Ishikawa (cell line): Measurements from ENCODE around the gene MRPL37.

Experiments
- CEBPB ChIP-seq: IDR thresholded peaks from 2 replicates; pipeline ENCODE4 v1.6.1; 2012
- CREB1 ChIP-seq: IDR thresholded peaks from 2 replicates; pipeline ENCODE4 v1.6.1; 2012; ENCODE audit warnings: low read depth
- EGR1 ChIP-seq: IDR thresholded peaks from 2 replicates; pipeline ENCODE4 v1.6.1; 2012
- EP300 ChIP-seq: IDR thresholded peaks from 2 replicates; pipeline ENCODE4 v1.6.1; 2012; ENCODE audit warnings: borderline replicate concordance
- FOXM1 ChIP-seq: IDR thresholded peaks from 2 replicates; pipeline ENCODE4 v1.6.1; 2012; ENCODE audit warnings: low read depth, borderline replicate concordance
- NFIC ChIP-seq: IDR thresholded peaks from 2 replicates; pipeline ENCODE4 v1.6.1; 2012
- RAD21 ChIP-seq: IDR thresholded peaks from 2 replicates; pipeline ENCODE4 v1.6.1; 2012; ENCODE audit warnings: low read depth
- TAF1 ChIP-seq: IDR thresholded peaks from 2 replicates; pipeline ENCODE4 v1.6.1; 2012; ENCODE audit warnings: low read depth, mild to moderate bottlenecking
- TCF12 ChIP-seq: IDR thresholded peaks from 2 replicates; pipeline ENCODE4 v1.6.1; 2012; ENCODE audit warnings: low read depth
- TEAD4 ChIP-seq: IDR thresholded peaks from 2 replicates; pipeline ENCODE4 v1.6.1; 2012
- YY1 ChIP-seq: IDR thresholded peaks from 2 replicates; pipeline ENCODE4 v1.6.1; 2012; ENCODE audit warnings: low read depth
- ZBTB7A ChIP-seq: IDR thresholded peaks from 2 replicates; pipeline ENCODE4 v1.6.1; 2012; ENCODE audit warnings: low read depth
- TF ChIP-seq, protein P1 (sequence below): IDR thresholded peaks from 2 replicates; pipeline ENCODE4 v1.6.1; 2012; ENCODE audit warnings: low read depth, mild to moderate bottlenecking
- TF ChIP-seq, protein P2 (sequence below): IDR thresholded peaks from 2 replicates; pipeline ENCODE4 v1.6.1; 2012
- TF ChIP-seq, protein P3 (sequence below): IDR thresholded peaks from 2 replicates; pipeline ENCODE4 v1.6.1; 2012

Gene MRPL37

DNA sequence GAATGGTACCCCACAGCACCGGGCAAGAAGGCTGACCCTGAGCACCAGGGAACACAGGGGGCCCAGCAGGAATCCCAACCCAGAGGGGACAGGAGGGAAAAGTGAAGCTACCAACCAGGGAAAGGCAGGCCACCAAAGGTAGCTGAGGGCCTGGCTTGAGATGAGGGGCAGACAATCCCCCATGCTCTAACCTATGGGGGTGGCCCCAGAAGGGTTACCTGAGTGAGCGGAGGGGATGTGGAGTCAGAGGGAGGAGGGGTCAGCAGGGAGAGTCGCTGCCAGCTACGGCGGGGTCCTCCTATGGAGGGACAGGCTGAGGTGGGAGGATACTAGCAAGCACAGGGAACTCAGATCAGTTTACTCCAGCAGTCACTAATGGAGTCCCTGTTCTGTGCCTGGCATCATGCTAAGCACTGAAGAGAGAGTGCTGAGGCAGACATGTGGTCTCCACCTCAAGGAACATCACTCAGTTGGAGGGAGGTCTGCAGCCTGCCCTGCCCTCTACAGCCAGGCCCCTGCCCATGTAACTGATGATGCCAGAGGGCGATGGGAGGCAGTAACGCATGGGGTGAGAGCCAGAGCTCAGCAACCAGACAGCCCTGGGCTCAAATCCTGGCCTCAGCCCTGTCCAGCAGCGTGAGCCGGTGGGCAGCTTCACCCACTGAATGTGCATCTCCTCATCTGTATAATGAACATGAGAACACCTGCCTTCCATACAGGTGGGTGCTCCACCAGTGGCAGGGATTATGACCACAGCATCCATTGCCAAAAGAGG lies 21.5 kb upstream of the MRPL37 start:
- TF ChIP-seq ZBTB7A (no peak), NFIC (no peak), FOXM1 (no peak), TEAD4 (no peak), TCF12 (no peak), TAF1 (no peak), YY1 (no peak), EGR1 (no peak), CEBPB (no peak), EP300 (no peak), RAD21 (no peak), CREB1 (no peak)
- TF ChIP-seq, protein P1, sequence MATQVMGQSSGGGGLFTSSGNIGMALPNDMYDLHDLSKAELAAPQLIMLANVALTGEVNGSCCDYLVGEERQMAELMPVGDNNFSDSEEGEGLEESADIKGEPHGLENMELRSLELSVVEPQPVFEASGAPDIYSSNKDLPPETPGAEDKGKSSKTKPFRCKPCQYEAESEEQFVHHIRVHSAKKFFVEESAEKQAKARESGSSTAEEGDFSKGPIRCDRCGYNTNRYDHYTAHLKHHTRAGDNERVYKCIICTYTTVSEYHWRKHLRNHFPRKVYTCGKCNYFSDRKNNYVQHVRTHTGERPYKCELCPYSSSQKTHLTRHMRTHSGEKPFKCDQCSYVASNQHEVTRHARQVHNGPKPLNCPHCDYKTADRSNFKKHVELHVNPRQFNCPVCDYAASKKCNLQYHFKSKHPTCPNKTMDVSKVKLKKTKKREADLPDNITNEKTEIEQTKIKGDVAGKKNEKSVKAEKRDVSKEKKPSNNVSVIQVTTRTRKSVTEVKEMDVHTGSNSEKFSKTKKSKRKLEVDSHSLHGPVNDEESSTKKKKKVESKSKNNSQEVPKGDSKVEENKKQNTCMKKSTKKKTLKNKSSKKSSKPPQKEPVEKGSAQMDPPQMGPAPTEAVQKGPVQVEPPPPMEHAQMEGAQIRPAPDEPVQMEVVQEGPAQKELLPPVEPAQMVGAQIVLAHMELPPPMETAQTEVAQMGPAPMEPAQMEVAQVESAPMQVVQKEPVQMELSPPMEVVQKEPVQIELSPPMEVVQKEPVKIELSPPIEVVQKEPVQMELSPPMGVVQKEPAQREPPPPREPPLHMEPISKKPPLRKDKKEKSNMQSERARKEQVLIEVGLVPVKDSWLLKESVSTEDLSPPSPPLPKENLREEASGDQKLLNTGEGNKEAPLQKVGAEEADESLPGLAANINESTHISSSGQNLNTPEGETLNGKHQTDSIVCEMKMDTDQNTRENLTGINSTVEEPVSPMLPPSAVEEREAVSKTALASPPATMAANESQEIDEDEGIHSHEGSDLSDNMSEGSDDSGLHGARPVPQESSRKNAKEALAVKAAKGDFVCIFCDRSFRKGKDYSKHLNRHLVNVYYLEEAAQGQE: no peak
- TF ChIP-seq, protein P2, sequence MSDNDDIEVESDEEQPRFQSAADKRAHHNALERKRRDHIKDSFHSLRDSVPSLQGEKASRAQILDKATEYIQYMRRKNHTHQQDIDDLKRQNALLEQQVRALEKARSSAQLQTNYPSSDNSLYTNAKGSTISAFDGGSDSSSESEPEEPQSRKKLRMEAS: no peak
- TF ChIP-seq, protein P3, sequence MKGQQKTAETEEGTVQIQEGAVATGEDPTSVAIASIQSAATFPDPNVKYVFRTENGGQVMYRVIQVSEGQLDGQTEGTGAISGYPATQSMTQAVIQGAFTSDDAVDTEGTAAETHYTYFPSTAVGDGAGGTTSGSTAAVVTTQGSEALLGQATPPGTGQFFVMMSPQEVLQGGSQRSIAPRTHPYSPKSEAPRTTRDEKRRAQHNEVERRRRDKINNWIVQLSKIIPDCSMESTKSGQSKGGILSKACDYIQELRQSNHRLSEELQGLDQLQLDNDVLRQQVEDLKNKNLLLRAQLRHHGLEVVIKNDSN: no peak

DNA sequence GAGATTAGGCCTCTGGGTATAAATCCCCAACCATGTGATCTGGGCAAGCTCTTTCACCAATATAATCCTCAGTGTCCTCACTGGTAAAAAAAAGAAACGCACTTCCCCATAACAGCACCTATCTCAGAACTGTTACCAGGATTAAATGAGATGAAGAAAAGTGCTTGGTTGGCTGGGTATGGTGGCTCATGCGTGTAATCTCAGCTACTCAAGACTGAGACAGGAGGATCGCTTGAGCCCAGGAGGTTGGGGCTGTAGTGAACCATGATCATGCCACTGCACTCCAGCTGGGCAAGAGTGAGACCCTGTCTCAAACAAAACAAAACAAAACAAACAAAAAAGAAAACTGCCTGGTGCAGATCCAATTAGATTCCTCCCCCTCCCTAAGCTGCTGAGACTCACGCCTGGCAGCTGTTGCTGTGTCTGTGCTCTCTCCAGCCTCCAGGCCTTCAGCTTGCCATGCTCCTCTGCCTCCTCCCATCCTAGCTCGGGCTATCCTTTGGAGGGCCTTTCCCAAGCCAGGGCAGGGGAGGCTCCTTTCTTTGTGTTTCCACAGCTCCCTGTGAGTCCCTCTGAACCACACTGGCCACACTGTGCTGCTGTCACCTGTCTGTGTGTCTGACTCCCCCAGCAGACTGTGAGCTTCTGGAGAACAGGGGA lies 19.1 kb upstream of the MRPL37 start:
- TF ChIP-seq, protein P3: no peak
- TF ChIP-seq, protein P1: no peak
- no peak for TF ChIP-seq EP300
- TF ChIP-seq ZBTB7A: no peak
- TF ChIP-seq TAF1: no peak
- no peak for TF ChIP-seq RAD21
- no peak for TF ChIP-seq TEAD4
- no peak for TF ChIP-seq TCF12
- no peak for TF ChIP-seq CEBPB
- no peak for TF ChIP-seq NFIC

DNA sequence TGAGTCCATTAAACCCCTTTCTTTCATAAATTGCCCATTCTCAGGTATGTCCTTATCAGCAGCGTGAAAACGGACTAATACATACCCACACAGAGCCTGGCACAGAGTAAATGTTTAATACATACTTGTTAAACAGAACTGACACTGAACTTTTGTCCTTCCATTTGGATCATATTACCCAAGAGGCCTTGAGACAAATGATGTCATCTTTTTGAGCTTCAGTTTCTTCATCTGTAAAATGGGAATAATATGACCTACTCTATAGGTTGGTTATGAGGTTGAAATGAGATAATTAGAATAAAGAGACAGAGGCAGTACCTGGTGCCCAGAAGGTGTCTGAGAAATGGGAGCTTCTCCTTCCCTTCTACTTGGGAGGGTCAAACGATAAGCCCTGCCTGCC lies 13.9 kb upstream of the MRPL37 start:
- TF ChIP-seq, protein P2: no peak
- TF ChIP-seq, protein P3: no peak
- no peak for TF ChIP-seq EP300

DNA sequence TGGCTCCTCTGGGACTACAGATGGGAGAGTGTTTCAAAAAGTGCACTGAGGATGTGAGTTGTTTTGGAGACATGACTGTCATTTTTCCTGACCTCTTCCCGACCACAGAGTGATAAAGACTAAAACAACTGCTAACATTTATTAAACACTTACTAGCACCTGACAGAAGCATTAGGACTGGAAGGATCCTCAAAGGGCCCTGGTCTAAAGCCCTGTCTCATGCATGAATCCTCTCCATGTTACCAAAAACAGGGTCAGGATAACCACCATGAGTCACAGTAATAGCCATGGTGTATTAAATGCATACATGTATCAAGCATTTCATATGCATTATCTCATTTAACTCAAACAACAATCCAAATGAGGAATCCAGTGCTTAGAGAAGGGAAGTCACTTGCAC lies 11.7 kb upstream of the MRPL37 start:
- TF ChIP-seq TAF1 (no peak), ZBTB7A (no peak), NFIC (no peak), EGR1 (no peak), YY1 (no peak), TEAD4 (no peak), CREB1 (no peak), FOXM1 (no peak), RAD21 (no peak), EP300 (no peak), CEBPB (no peak), TCF12 (no peak)
- TF ChIP-seq, protein P3: no peak
- TF ChIP-seq, protein P1: no peak
- TF ChIP-seq, protein P2: no peak
